Activated naive CD8-positive, alpha-beta T cell treated with anti-CD3 and anti-CD28 coated beads, Interleukin-2, amount 10 ng/mL, durations not matched to agents 7 days and 5 days (primary cell): ENCODE measurements around the gene MIB1. TPM values are rescaled to one million over a fixed set of nuclear protein-coding genes. Genes with fewer than 3 reads are reported as not detected.

ENCODE experiments used
- ATAC-seq: fragments of 150-1000 bp; cut with Tn5 transposase; one replicate; pipeline ENCODE4 v1.10.0; 2021; ENCODE audit warnings: low read depth, moderate library complexity
- POLR2A ChIA-PET: fragments of 350-600 bp; sonication (Branson Sonifier 250); formaldehyde crosslinking; loops from one replicate; lab custom pipeline; 2021; ENCODE audit warnings: antibody characterized with exemption; lab: Charles Lee
- DNase-seq: peaks from one replicate; pipeline ENCODE4 v3.0.0; 2021
- H3K27ac Mint-ChIP-seq: one replicate; pipeline ENCODE4 v1.8.0; 2022; ENCODE audit warnings: mild to moderate bottlenecking, mixed read lengths
- H3K27me3 Mint-ChIP-seq: one replicate; pipeline ENCODE4 v1.8.0; 2022; ENCODE audit warnings: mild to moderate bottlenecking, moderate library complexity, mixed read lengths
- H3K36me3 Mint-ChIP-seq: one replicate; pipeline ENCODE4 v1.8.0; 2021; ENCODE audit warnings: mild to moderate bottlenecking, mixed read lengths
- H3K4me1 Mint-ChIP-seq: one replicate; pipeline ENCODE4 v1.8.0; 2021; ENCODE audit warnings: mixed read lengths
- H3K4me3 Mint-ChIP-seq: one replicate; pipeline ENCODE4 v1.8.0; 2022; ENCODE audit warnings: mild to moderate bottlenecking, moderate library complexity, mixed read lengths
- H3K9me3 Mint-ChIP-seq: one replicate; pipeline ENCODE4 v1.8.0; 2021; ENCODE audit warnings: mixed read lengths
- total RNA-seq, 2 experiments: library from RNA; stranded (reverse); gene quantifications; one replicate each; pipeline ENCODE4 v1.2.3, GENCODE V29; 2021

MIB1 gene
- total RNA-seq, 2 experiments from 2014 or later, result 34.4 to 40.8 TPM

GRCh38 chr18:21896732-21897336 is 156.2 kb downstream of the MIB1 start:
- Mint-ChIP-seq H3K4me1 (no peaks in the 10 kb centered on the region), H3K27me3 (peaks cover 19% of the 10 kb centered on the region), H3K4me3 (no peak overlapping the region), H3K9me3 (no peaks in the 10 kb centered on the region), H3K36me3 (no peaks in the 10 kb centered on the region), H3K27ac (no peak overlapping the region)
- no peak for ATAC-seq
- DNase-seq, result no peak
- POLR2A ChIA-PET, result no interaction called here

- Mint-ChIP-seq H3K4me3 (no peak overlapping the region), H3K27me3 (peaks cover 21% of the 10 kb centered on the region)
- ATAC-seq, result peak; percentile 33
These were observed 157.2 kb downstream of the MIB1 start for GRCh38 chr18:21897811-21898210.

GRCh38 chr18:21900605-21901352 is 160.2 kb downstream of the MIB1 start:
- H3K4me3 Mint-ChIP-seq, result no peak overlapping the region
- no peaks in the 10 kb centered on the region for H3K9me3 Mint-ChIP-seq
- POLR2A ChIA-PET, result no interaction called here
- no peaks in the 10 kb centered on the region for H3K36me3 Mint-ChIP-seq
- DNase-seq (no peak), ATAC-seq (no peak)
- peaks cover 15% of the 10 kb centered on the region for H3K27me3 Mint-ChIP-seq
- H3K4me1 Mint-ChIP-seq, result no peaks in the 10 kb centered on the region
- H3K27ac Mint-ChIP-seq, result no peak overlapping the region

More at GRCh38 chr18:21897811-21898210, 157.2 kb downstream of the MIB1 start:
- POLR2A ChIA-PET, result interaction anchor here (0.6 kb wide), 1 partner anchor 61 kb away, joined by 7 read pairs; no protein-coding TSS in a partner anchor
- no peaks in the 10 kb centered on the region for H3K4me1 Mint-ChIP-seq
- H3K36me3 Mint-ChIP-seq, result no peaks in the 10 kb centered on the region
- DNase-seq, result no peak
- H3K9me3 Mint-ChIP-seq, result no peaks in the 10 kb centered on the region
- H3K27ac Mint-ChIP-seq, result no peak overlapping the region

GRCh38 chr18:21901423-21901945 is 160.9 kb downstream of the MIB1 start:
- Mint-ChIP-seq H3K27ac (no peak overlapping the region), H3K27me3 (peaks cover 10% of the 10 kb centered on the region), H3K4me3 (no peak overlapping the region), H3K4me1 (no peaks in the 10 kb centered on the region), H3K9me3 (no peaks in the 10 kb centered on the region), H3K36me3 (no peaks in the 10 kb centered on the region)
- POLR2A ChIA-PET, result no interaction called here
- DNase-seq, result no peak
- ATAC-seq, result no peak

- ATAC-seq, result no peak
- Mint-ChIP-seq H3K27ac (no peak overlapping the region), H3K9me3 (no peaks in the 10 kb centered on the region), H3K4me1 (no peaks in the 10 kb centered on the region), H3K36me3 (no peaks in the 10 kb centered on the region), H3K4me3 (no peak overlapping the region), H3K27me3 (peaks cover 5% of the 10 kb centered on the region)
- POLR2A ChIA-PET, result no interaction called here
- DNase-seq, result no peak
These were observed 163.1 kb downstream of the MIB1 start for GRCh38 chr18:21903709-21904108.

GRCh38 chr18:21904856-21905255 is 164.3 kb downstream of the MIB1 start:
- Mint-ChIP-seq H3K27ac (no peak overlapping the region), H3K4me3 (no peak overlapping the region), H3K27me3 (peaks cover 8% of the 10 kb centered on the region), H3K9me3 (no peaks in the 10 kb centered on the region), H3K36me3 (no peaks in the 10 kb centered on the region), H3K4me1 (no peaks in the 10 kb centered on the region)
- POLR2A ChIA-PET, result no interaction called here
- DNase-seq (no peak), ATAC-seq (no peak)

- no peak overlapping the region for H3K4me3 Mint-ChIP-seq
- H3K27me3 Mint-ChIP-seq, result peaks cover 8% of the 10 kb centered on the region
- DNase-seq (no peak), ATAC-seq (no peak)
- H3K36me3 Mint-ChIP-seq, result no peaks in the 10 kb centered on the region
- POLR2A ChIA-PET, result no interaction called here
- no peak overlapping the region for H3K27ac Mint-ChIP-seq
- H3K9me3 Mint-ChIP-seq, result no peaks in the 10 kb centered on the region
- H3K4me1 Mint-ChIP-seq, result no peaks in the 10 kb centered on the region
These were observed 166.9 kb downstream of the MIB1 start for GRCh38 chr18:21907451-21907850.

- Mint-ChIP-seq H3K27ac (no peak overlapping the region), H3K36me3 (no peaks in the 10 kb centered on the region), H3K9me3 (no peaks in the 10 kb centered on the region), H3K4me3 (no peak overlapping the region), H3K27me3 (peaks cover 6% of the 10 kb centered on the region), H3K4me1 (no peaks in the 10 kb centered on the region)
- DNase-seq (no peak), ATAC-seq (no peak)
- POLR2A ChIA-PET, result no interaction called here
These were observed 168.1 kb downstream of the MIB1 start for GRCh38 chr18:21908711-21909110.

GRCh38 chr18:21910906-21911305 is 170.3 kb downstream of the MIB1 start:
- POLR2A ChIA-PET, result no interaction called here
- Mint-ChIP-seq H3K36me3 (no peaks in the 10 kb centered on the region), H3K27ac (no peak overlapping the region), H3K4me3 (no peak overlapping the region), H3K4me1 (no peaks in the 10 kb centered on the region), H3K27me3 (peaks cover 5% of the 10 kb centered on the region), H3K9me3 (no peaks in the 10 kb centered on the region)
- DNase-seq (no peak), ATAC-seq (no peak)

- Mint-ChIP-seq H3K36me3 (no peaks in the 10 kb centered on the region), H3K27me3 (peaks cover 6% of the 10 kb centered on the region), H3K4me1 (no peaks in the 10 kb centered on the region), H3K9me3 (no peaks in the 10 kb centered on the region), H3K27ac (no peak overlapping the region), H3K4me3 (no peak overlapping the region)
- DNase-seq (no peak), ATAC-seq (no peak)
- POLR2A ChIA-PET, result no interaction called here
These were observed 171.0 kb downstream of the MIB1 start for GRCh38 chr18:21911551-21911950.

- Mint-ChIP-seq H3K4me3 (no peak overlapping the region), H3K27ac (no peak overlapping the region), H3K27me3 (peaks cover 6% of the 10 kb centered on the region), H3K4me1 (no peaks in the 10 kb centered on the region), H3K9me3 (no peaks in the 10 kb centered on the region), H3K36me3 (no peaks in the 10 kb centered on the region)
- POLR2A ChIA-PET, result no interaction called here
- DNase-seq (no peak), ATAC-seq (no peak)
These were observed 172.0 kb downstream of the MIB1 start for GRCh38 chr18:21912339-21913239.

- POLR2A ChIA-PET, result no interaction called here
- H3K27me3 Mint-ChIP-seq, result peaks cover 3% of the 10 kb centered on the region
- no peaks in the 10 kb centered on the region for H3K4me1 Mint-ChIP-seq
- no peaks in the 10 kb centered on the region for H3K36me3 Mint-ChIP-seq
- DNase-seq (no peak), ATAC-seq (no peak)
- H3K9me3 Mint-ChIP-seq, result peaks cover 5% of the 10 kb centered on the region
- H3K27ac Mint-ChIP-seq, result no peak overlapping the region
- no peak overlapping the region for H3K4me3 Mint-ChIP-seq
These were observed 174.2 kb downstream of the MIB1 start for GRCh38 chr18:21914739-21915319.

- Mint-ChIP-seq H3K36me3 (no peaks in the 10 kb centered on the region), H3K9me3 (peaks cover 5% of the 10 kb centered on the region), H3K4me3 (no peak overlapping the region), H3K27me3 (peaks cover 3% of the 10 kb centered on the region), H3K4me1 (no peaks in the 10 kb centered on the region), H3K27ac (no peak overlapping the region)
- no peak for DNase-seq
- POLR2A ChIA-PET, result no interaction called here
- ATAC-seq, result no peak
These were observed 175.0 kb downstream of the MIB1 start for GRCh38 chr18:21915546-21915945.
